ENCODE data around the gene CERS5.
"Not testable (repeated sequence)": the region's sequence is repeated elsewhere in the genome, so short reads cannot be mapped to it uniquely, and the experiment has no call there.

Gene CERS5

DNA sequence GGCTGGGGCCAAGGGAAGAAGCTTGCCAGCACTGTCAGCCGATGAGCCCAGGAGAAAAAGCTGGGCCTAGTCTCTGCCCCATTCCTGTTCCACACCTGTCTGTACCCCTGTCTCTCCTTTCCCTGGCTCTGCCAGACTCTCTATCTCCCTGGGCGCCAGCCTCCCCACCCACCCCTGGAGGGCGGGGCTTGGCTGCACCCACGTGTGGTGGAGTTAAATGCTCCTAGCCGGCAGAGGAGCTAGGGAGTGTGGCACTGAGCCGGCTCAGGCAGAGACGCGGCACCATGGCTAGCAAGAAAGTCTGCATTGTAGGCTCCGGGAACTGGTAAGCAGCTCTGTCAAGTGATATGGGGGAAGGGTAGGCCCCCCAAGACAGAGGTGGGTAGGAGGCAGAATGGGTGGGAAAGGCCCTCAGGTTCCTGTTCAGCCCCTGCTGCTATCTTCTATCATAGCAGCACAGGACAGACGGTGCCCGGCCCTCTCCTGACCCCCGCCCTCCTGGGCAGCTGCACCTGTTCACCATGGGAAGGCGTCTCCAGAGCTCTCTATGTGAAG, 63.3 kb downstream of the CERS5 start, which contains the start of gene GPD1:
GPD1 (plus strand) TSS at position 242 of the 555 bp plus-strand sequence; CDS start at position 285, 43 bp downstream.
- DNase-seq (ENCODE audit: low read depth in 2 of 3, low spot score in 1 of 3): peak in 1 of 3 donors; percentile 23

DNA sequence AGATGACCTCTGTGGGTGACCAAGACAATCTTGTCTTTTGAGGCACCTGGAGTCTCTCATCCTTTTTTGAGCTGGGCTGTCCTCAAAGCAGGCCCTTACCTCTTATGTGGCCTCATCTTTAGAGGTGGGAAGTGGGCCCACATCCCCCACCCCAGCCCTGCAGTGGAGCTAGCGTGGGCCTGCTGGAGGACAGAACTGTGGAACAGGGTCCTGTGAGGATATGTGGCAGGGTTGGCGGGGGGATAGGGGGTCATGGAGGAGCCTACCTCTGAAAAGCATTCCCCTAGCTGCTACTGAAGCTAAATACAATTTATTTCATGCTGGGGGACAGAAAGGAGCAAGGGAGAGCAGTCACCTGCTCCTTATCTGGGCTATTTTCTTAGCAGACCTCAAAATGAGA, 63.8 kb downstream of the CERS5 start:
- no peak for DNase-seq (ENCODE audit: low read depth in 2 of 3, low spot score in 1 of 3)

DNA sequence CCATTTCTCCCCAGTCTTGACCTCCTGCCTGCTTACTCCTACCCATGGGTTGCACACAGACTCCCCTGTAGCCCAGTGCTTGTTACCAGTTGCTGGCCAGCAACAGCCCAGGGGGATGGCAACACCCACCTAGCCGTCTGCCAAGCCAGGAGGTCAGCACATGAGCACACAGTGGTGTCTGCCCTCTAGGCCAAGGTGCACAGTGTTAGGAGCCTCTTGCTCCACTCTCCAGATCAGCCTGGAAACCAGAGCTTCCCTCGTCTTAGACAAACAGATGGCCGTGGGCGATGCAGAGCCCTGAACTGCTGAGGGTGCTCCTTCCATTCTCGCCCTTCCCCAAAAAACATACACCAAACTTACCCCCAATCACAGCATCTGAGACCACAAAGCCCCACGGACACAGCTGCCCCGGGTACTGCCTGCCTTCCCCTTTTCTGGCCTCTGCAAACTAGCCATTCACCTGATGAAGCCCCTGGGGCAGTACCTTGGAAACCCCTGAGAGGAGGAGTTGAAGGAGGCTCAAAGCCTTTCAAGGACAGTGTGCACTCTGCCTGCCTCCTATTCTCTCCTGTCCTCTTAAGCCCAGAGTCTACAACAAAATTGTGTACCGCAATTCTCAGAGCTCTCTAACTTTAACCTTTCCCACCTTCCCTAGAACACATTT, 64.4 kb downstream of the CERS5 start:
- DNase-seq (ENCODE audit: low read depth in 2 of 3, low spot score in 1 of 3): no peak

DNA sequence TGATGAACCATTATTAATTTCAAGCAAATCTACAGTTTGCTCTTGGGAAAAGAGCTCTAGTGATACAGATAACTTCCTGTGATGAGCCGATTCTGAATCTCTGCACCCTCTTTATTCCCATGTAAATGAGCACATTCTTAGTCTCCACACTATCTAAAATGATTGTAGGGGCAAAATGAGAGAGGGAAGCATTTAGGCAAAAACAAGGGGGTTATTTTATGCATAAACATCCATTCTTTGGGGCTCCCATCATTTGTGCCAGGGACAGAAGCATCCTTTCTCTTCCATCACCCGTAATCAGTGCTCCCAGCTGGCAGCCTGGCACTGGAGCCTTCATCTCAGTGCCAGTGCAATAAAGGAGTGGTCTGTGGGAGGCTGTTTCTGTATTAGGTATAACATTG, 65.0 kb downstream of the CERS5 start:
- no peak for DNase-seq (ENCODE audit: low read depth in 2 of 3, low spot score in 1 of 3)

DNA sequence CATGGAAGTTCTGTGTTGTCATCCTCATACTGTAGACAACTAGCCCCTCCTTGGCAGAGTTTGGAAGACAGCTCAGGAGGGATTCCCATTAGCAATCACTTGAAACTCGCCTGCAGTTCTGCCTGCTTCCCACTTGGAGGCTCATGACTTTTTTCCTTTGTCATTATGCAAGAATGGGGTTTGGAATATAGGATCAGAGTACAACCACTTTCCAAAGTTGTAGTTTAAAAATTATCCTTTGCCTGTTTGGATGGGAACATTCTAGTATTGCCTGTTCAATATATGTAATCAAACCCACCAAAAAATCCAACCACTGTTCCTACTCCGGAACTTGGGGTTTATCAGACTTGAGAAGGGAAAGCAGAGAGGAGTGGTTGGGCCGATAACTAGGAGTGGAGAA, 65.5 kb downstream of the CERS5 start:
- DNase-seq (ENCODE audit: low read depth in 2 of 3, low spot score in 1 of 3): no peak

DNA sequence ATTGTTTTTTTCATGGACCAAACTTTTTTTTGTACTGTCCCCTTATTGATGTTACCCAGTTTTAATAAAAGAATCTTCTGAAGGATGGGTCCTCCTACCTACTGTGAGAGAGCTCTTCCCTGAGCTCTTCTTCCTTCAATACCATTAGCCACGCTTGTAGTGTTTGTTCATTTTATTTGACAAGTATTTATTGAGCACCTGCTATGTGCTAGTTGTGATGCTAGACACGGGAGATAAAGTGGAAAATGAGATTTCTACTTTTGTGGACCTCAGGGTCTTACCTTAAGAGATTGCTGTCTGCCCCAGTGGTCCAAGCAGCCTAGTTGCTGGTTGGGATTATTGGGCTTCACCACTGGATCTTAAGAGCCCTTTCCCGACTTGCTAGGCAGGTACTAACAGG, 66.6 kb downstream of the CERS5 start:
- no peak for DNase-seq (ENCODE audit: low read depth in 2 of 3, low spot score in 1 of 3)

DNA sequence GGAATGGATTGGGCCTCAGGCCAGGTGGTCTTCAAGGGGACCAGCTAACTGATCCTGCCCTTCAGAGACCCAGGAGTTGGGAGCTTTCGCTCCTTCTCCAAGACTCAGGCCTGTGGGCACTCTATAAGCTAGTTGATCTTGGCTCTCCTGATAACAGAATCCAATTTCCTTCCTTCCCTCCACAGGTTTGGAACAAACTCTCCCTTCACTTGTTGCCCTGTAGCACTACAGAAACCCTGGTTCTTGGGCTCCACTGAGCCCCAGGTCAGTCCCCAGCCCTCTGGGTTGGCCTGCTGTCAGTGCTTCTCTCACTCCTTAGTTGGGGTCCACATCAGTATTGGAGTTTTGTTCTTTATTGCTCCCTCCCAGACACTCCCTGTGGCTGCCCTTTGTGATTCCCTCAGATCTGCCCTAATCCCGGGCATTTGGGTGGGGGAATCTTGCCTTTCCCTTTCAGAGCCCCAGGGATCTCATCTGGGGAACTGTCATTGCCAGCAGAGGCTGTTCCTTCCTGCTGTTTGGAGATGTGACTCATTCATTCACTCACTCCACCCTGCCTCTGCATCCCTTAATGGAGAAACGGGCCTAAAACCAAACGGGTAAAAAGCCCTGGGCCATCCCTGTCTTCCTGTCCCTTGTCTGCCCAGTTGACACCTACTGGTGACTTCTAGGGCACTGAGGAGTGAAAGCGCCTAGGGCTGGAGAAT, 67.7 kb downstream of the CERS5 start:
- no peak for DNase-seq (ENCODE audit: low read depth in 2 of 3, low spot score in 1 of 3)

DNA sequence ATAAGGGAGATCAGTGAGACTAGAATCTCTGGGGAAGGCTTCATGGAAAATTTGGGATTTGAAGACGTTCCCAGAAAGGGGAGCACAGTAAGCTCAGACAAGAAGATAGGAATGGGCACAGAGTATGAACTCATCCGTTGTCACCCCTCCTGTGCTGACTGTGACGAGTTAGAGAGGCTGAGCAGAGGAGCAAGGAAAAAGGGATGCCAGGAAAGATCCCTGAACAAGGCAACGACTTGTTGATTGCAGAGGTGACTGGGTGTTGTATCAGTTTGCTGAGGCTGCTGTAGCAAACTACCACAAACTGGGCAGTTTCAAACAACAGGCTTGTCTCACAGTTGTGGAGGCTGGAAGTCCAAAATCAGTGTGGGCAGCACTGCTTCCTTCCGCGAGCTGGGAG, 69.2 kb downstream of the CERS5 start:
- DNase-seq (ENCODE audit: low read depth in 2 of 3, low spot score in 1 of 3): no peak

DNA sequence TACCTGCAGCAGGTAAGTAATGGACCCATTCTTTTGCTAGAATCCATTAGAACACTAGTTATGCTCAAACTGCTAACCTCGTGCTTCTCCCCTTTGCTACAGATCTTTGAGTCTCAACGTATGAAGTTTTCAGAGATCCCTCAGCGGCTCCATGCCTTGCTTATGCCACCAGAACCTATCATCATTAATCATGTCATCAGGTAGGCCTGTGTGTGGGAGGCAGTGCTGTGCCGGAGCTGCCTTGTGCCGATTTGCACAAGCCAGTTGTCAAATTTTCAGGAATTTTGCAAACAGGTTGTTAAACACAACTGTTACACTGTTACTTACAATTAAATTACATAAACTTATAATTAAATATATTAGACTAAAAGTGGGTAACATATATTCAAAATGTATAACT, 76.8 kb downstream of the CERS5 start:
- no peak for DNase-seq (ENCODE audit: low read depth in 2 of 3, low spot score in 1 of 3)

DNA sequence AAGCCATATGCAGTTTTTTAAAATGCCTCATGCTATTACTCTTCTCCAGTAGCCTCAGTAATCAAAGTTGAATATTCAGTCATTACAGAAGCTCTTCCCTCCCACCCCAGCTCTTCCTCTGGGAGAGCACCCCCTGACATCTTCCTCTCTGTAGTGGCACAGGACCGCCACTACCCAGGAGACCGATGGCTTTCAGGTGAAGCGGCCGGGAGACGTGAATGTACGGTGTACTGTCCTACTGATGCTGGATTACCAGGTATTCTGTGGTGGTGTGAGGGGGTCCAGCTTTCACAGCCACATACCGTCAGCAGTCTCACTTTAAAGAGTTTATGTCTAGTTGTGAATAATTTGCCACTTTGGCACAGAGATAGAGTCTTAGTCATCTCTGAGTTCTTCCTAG, 77.4 kb downstream of the CERS5 start:
- no peak for DNase-seq (ENCODE audit: low read depth in 2 of 3, low spot score in 1 of 3)

DNA sequence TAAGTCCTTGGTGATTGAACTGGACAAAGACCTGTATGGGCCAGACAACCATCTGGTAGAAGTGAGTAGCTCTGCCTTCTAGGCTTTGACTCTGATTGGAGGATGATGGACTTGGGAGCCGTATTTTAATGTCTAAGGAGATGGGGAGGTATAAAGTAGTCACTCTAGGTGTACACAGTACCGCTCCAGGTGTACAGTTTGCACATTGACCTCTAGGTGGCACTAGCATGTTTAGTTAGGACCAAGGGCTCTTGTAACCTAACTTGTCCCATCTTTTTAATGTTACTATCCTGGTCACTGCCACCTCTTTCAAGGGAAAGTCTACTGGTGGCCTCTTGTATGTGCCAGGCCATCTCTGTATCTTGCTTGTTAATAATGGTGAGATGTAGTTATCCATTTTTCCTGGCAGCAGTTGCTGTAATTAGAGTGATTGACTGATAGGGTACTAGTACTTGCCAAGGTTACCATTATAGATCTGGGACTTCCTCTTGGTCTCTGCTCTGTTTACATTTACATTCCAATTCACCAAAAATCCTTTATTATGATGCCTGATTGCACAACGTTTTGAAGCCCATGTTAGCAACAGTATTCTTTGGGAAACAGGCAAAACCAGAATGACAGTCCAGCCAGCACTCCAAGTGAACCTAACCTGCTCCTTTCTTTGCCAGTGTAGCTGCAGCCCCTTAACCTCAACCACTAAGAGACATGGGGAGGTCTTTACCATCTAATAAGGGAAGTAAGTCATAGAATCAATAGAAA, 78.4 kb downstream of the CERS5 start:
- DNase-seq (ENCODE audit: low read depth in 2 of 3, low spot score in 1 of 3): peak in 2 of 3 donors; percentile 31 to 72

DNA sequence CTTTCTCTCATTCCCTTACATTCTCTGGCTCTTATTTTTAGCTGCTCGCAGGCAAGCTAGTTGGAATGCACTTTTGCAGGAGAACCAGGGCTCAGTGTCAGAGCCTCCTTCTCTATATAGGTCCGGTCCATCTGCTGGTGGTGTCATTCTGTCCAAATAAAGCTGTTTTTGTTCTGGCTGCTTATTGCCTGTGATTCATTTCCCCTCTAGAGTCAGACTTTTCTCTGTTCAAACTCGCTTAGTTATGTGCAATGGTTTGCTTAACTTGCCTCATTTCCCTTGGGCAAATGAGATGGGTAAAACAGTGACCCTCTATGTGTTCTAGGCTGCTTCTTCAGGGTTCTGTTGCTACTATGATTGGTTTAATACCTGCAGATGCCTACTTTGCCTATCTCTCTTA, 79.2 kb downstream of the CERS5 start:
- DNase-seq (ENCODE audit: low read depth in 2 of 3, low spot score in 1 of 3): no peak

DNA sequence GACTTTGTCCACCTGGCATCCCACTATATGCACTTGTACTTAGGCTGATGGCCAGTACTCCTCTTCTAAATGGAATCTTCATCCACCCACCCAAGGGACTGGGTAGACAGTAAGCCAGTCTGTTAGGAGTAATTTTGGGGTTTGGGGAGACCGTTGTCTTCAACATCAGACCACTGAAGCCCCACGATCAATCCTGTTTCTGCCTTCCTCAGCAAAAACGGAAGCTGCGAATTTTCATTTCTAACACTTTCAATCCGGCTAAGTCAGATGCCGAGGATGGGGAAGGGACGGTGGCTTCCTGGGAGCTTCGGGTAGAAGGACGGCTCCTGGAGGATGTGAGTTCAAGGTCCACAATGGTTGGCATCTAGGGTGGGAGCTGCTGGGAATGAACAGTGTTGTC, 80.0 kb downstream of the CERS5 start:
- no peak for DNase-seq (ENCODE audit: low read depth in 2 of 3, low spot score in 1 of 3)

DNA sequence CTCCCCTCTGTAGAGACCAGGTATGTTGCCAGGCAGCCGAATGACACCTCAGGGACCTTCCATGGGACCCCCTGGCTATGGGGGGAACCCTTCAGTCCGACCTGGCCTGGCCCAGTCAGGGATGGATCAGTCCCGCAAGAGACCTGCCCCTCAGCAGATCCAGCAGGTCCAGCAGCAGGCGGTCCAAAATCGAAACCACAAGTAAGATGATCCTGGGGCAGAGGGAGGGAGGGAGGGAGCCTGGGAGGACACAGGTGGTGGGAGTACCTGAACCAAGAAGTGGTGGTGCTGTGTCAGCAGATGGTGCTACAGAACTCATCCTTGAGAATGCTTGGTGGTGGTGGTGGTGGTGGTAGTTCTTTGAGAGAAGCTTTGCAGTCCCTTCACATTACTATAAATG, 81.0 kb downstream of the CERS5 start:
- no peak for DNase-seq (ENCODE audit: low read depth in 2 of 3, low spot score in 1 of 3)

DNA sequence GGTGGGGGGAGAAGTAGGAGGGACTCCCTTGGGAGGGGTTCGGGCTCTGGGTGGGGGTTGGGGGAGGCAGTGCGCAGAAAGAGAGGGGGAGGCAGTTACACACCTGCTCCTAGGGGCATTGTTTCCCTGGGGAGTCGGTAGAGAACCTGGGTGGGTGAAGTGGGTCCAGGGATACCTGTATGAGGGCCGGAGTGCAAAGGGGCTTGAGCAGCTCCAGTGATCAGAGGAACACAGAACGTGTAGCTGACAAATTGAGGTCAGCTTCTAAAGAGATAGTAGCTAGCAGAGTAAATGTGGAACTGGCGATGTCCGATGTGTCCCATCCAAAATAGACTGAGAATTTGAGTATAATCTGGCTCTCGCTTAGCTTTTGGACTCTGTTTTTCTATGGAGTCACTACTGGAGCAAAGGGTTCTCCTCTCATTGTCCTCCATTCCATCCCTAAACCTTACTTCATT, 81.5 kb downstream of the CERS5 start:
- no peak for DNase-seq (ENCODE audit: low read depth in 2 of 3, low spot score in 1 of 3)

DNA sequence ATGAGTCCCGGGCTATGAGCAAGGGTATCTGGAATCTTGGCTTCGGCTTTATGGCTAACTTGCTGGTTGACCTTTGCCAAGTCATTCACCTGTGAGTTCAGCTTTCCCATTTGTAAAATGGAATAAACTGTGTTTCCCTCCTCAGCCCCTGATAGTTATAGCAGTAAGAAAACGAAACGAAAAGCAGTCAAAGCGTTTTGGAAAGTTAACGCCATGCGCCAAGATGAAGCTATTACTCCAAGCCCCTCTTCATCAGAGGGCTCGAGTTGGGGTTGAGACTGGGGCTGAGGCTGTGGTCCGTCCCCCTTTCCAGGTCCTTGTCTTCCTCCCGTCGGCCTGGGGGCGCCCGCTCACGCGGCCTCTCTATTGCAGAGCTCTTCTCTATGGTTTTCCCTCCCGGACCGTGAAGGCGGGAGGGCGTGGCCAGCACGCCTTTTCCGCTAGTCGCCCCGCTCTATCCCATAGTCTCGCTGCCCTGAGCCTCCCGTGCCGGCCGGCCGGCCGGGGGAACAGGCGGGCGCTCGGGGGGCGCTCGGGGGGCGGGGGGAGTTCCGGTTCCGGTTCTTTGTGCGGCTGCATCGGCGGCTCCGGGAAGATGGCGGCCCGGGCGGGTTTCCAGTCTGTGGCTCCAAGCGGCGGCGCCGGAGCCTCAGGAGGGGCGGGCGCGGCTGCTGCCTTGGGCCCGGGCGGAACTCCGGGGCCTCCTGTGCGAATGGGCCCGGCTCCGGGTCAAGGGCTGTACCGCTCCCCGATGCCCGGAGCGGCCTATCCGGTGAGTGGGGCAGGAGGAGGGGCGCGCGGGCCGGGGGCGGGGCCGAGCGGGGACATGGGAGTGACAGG, 82.2 kb downstream of the CERS5 start, which contains the start of gene SMARCD1:
SMARCD1 (plus strand) TSS at position 568 of the 840 bp plus-strand sequence; CDS start at position 596, 28 bp downstream.
- peak; percentile 67 to 85 (median 76) for DNase-seq (ENCODE audit: low read depth in 2 of 3, low spot score in 1 of 3)

DNA sequence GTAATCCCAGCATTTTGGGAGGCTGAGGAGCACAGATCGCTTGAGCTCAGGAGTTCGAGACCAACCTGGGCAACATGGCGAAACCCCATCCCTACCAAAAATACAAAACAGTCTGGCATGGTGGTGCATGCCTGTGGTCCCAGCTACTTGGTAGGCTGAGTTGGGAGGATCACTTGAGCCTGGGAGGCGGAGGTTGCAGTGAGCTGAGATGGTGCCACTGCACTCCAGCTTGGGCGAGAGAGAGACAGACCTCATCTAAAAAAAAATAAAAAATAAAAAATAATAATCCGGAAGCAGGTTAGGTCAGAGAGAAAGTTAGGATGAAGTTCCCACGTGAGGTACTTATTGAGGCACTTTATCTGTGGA, 82.8 kb downstream of the CERS5 start:
- DNase-seq (ENCODE audit: low read depth in 2 of 3, low spot score in 1 of 3): not testable (repeated sequence)

DNA sequence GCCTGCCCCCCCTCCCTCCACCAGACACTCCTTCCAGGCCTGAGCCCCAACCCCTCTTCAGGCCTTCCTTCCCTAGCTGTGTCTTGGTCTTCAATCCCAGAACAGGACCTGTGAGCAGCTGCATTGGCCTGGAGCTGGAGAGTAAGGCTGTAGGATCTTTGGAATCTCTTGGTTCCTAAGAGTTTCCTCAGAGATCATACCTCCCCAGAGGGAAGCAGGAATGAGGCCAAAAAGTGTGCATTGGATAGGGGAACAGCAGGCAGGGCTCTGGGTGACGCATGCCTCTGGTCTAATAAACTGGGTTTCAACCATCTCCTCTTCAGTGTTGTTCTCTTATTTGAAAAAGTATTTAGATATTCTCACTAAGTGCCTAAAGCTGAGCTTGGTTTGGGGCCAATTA, 83.9 kb downstream of the CERS5 start:
- no peak for DNase-seq (ENCODE audit: low read depth in 2 of 3, low spot score in 1 of 3)

DNA sequence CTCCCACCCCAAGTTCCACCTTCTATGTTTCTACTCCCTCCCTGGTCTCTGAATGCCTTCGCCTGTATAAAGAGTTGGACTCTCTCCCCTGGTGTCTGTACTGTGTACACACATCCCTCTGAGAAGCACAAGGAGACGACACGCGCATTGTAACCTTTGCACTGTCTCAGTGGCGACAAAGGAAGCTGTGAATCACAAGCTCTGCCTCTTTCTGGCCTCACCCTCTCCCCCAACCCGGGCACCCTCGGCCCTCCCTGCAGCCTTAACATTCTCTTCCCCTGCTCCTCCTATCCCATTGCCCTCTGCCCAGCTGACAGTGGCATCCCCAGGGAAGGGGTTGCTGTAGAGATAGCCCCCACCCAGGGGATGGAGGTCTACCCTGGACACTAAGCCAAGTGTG, 84.5 kb downstream of the CERS5 start:
- no peak for DNase-seq (ENCODE audit: low read depth in 2 of 3, low spot score in 1 of 3)

DNA sequence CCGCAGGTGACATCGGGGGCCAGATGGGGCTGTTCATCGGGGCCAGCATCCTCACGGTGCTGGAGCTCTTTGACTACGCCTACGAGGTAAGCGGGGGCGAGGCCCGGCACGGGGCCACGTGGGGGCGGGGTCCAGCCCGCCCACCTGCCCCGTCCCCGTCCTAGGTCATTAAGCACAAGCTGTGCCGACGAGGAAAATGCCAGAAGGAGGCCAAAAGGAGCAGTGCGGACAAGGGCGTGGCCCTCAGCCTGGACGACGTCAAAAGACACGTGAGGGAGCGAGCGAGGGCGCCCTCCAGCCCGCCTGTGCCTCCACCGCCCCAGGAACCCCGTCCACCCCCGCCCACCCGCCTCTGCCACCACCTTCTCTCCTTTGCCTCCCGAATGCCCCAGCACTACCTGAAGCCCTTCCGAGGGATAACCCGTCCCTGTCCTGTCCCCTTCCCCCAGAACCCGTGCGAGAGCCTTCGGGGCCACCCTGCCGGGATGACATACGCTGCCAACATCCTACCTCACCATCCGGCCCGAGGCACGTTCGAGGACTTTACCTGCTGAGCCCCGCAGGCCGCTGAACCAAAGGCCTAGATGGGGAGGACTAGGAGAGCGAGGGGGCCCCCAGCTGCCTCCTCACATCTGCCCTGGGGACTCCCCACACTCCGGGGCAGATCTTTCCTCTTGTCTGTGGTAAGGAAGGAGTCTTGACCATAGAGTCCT, 85.9 kb downstream of the CERS5 start:
- no peak for DNase-seq (ENCODE audit: low read depth in 2 of 3, low spot score in 1 of 3)

Data from stimulated activated CD4-positive, alpha-beta T cell treated with anti-CD3 and anti-CD28 coated beads, Interleukin-12 subunit alpha, Interleukin-12 subunit beta, amount 100 ng/mL, for 48 hours (primary cell).